Measurements from ENCODE around the gene SIGLEC9.

Gene SIGLEC9

GRCh38 chr19:51124729-51125128 is at the start of gene SIGLEC9:
Gene SIGLEC9 (plus strand): TSS chr19:51124906. CDS start chr19:51124975, 69 bp downstream.
- DNase-seq, result no peak

- no peak for DNase-seq
Observed at GRCh38 chr19:51075998-51076397, 48.7 kb upstream of the SIGLEC9 start.

- DNase-seq, result no peak
Observed at GRCh38 chr19:51076631-51077213, 48.0 kb upstream of the SIGLEC9 start.

GRCh38 chr19:51078104-51078503 is 46.6 kb upstream of the SIGLEC9 start:
- no peak for DNase-seq

GRCh38 chr19:51078731-51079130 is 46.0 kb upstream of the SIGLEC9 start:
- no peak for DNase-seq

- no peak for DNase-seq
Observed at GRCh38 chr19:51079481-51080110, 45.1 kb upstream of the SIGLEC9 start.

- DNase-seq, result no peak
Observed at GRCh38 chr19:51081476-51081875, 43.2 kb upstream of the SIGLEC9 start.

GRCh38 chr19:51082611-51083010 is 42.1 kb upstream of the SIGLEC9 start, which contains the start of gene KLK14:
Gene KLK14 (minus strand): TSS chr19:51082887. CDS start chr19:51082614, 273 bp downstream.
- no peak for DNase-seq

GRCh38 chr19:51083181-51083580 is 41.5 kb upstream of the SIGLEC9 start:
- no peak for DNase-seq

GRCh38 chr19:51083783-51084182 is 40.9 kb upstream of the SIGLEC9 start:
- DNase-seq, result no peak

GRCh38 chr19:51084505-51084904 is 40.2 kb upstream of the SIGLEC9 start:
- no peak for DNase-seq

- DNase-seq, result no peak
Observed at GRCh38 chr19:51086153-51086850, 38.4 kb upstream of the SIGLEC9 start.

GRCh38 chr19:51089786-51090185 is 34.9 kb upstream of the SIGLEC9 start:
- DNase-seq, result no peak

- no peak for DNase-seq
Observed at GRCh38 chr19:51090471-51090870, 34.2 kb upstream of the SIGLEC9 start.

GRCh38 chr19:51091126-51091525 is 33.6 kb upstream of the SIGLEC9 start:
- no peak for DNase-seq

- no peak for DNase-seq
Observed at GRCh38 chr19:51091895-51092873, 32.5 kb upstream of the SIGLEC9 start.

- DNase-seq, result no peak
Observed at GRCh38 chr19:51093101-51093500, 31.6 kb upstream of the SIGLEC9 start.

GRCh38 chr19:51093510-51094345 is 31.0 kb upstream of the SIGLEC9 start:
- DNase-seq, result no peak

- peak; percentile 1 for DNase-seq
Observed at GRCh38 chr19:51094696-51095279, 29.9 kb upstream of the SIGLEC9 start.

- DNase-seq, result no peak
Observed at GRCh38 chr19:51096473-51097165, 28.1 kb upstream of the SIGLEC9 start.
